ENCODE measurements around the gene CD244.
"Not testable (repeated sequence)": the region's sequence is repeated elsewhere in the genome, so short reads cannot be mapped to it uniquely, and the experiment has no call there.

Gene CD244

GRCh38 chr1:160808289-160808688, 54.4 kb downstream of the CD244 start:
- no peak for DNase-seq

DNA sequence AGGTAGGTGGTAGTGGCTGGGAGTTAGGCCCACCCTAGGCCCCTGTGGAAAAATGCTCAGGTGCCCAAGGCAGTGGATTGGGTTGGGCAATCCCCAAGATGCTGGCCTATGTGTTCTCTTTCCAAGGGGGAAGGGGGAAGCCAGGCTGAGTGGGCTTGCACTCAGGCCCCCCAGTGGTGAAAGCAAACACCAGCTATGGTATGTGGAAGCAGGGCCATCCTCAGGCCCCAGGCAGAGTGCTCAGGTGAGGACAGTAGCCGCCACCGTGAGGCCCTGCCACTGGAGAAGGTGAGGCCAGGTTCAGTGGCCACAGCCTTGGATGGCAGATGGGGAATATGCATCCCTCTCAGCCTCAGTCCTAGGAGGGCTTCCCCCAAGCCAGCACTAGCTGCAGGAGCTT, 54.9 kb downstream of the CD244 start:
- DNase-seq: no peak

DNA sequence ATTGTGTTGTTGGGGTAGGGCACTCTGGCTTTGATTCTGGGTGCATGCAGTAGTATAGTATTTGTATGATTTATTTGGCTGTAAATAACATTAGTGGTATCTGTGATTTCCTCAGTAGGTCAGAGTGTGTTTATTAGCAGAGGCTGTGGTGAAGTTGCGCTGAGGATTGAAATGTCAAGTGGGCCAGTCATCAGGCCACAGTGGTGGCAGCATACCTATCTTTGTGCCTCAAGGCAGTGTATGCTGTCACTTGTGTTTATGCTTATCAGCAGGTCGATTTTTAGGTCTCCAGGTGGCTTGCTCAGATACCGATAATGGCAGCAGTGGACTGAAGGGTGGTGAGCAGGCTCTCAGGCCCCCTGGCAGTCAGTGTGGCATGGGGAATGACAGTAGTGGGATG, 55.4 kb downstream of the CD244 start:
- DNase-seq: no peak

GRCh38 chr1:160806784-160807183, 55.9 kb downstream of the CD244 start:
- DNase-seq: no peak

DNA sequence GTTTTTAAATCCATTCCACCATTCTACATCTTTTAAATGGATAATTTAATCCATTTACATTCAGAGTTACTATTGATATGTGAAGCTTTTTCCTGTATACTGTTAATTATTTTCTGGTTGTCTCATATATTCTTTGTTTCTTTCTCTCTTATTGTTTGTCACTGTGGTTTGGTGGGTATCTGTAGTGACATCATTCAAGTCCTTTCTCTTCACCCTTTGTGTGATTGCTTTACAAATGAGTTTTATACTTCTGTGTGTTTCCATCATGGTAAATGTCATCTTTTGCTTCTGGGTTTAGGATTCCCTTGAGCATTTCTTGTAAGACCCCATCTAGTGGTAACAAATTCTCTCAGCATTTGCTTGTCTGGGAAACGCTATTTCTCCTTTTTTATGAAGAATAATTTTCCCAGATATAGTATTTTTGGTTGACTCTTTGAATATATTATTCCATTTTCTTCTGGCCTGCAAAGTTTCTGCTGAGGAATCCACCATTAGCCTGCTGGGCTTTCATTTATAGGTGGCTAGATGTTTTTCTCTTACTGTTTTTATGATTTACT, 56.5 kb downstream of the CD244 start:
- DNase-seq: peak; percentile 6 to 22

DNA sequence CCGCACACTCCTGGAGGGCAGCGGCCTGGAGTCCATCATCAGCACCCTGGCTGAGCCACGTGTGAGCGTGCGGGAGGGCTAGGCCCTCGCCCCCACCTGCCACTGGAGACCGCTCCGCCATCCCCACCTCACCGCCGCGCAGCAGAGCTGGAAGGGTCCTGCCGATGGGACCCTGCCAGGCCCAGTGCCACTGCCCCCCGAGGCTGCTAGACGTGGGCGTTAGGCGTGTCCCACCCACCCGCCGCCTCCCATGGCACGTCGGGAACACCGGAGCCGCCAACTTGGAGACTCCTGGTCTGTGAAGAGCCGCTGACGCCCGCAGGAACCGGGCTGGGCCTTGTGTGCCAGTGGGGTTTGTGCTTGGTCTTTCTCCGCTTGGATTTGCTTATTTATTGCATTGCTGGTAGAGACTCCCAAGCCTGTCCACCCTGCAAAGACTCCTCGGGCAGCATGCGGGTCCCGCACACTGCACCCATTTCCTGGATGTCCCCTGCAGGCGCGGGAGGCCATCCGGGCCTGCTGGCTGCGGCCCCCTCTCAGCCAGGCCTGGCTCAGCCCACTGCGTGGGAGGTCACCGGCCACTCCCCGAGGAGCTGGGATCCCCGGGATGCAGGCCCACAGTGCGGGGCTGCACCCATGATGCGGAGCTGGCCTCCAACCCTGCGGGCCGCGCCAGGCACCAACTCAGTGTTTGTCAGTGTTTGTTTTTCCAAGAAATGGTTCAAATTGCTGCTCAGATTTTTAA, 60.7 kb downstream of the CD244 start:
- DNase-seq: no peak

DNA sequence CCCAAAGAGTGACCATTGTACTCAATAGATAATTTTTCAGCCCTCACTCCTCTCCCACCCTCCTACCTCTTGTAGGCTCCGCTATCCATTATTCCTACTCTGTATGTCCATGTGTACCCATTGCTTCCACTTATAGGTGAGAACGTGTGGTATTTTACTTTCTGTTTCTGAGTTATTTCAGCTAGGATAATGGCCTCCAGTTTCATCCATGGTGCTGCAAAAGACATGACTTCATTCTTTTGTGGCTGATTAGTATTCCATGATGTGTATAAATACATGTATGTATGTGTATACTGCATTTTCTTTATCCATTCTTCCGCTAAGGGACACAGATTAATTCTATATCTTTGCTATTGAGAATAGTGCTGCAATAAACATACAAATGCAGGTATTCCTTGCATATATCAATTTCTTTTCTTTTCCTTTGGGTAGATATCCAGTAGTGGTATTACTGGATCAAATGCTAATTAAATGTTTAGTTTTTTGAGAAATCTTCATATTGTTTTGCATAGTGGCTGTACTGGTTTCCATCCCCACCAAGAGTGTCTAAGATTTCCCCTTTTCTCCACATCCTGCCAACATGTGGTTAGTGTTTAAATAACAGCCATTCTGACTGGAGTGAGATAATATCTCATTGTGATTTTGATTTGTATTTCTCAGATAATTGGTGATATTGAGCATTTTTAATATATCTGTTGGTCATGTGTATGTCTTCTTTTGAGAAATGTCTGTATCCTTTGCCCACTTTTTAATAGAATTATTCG, 61.9 kb downstream of the CD244 start:
- peak; percentile 46 to 50 for DNase-seq

- no peak for DNase-seq
Observed at GRCh38 chr1:160800142-160800541, 62.5 kb downstream of the CD244 start.

DNA sequence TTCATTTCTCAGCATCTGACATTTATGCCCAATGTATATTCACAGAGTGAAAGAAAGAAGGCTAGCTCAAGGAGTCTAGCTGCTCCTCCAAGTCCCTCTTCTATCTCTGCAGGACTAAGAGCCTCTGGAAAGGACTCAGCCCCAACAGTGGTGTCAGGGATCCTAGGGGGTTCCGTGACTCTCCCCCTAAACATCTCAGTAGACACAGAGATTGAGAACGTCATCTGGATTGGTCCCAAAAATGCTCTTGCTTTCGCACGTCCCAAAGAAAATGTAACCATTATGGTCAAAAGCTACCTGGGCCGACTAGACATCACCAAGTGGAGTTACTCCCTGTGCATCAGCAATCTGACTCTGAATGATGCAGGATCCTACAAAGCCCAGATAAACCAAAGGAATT, 63.0 kb downstream of the CD244 start:
- DNase-seq: no peak

- no peak for DNase-seq
Observed at GRCh38 chr1:160798439-160798838, 64.2 kb downstream of the CD244 start.

- DNase-seq: peak in 1 of 2 experiments; percentile 9
Observed at GRCh38 chr1:160797861-160798273, 64.8 kb downstream of the CD244 start.

DNA sequence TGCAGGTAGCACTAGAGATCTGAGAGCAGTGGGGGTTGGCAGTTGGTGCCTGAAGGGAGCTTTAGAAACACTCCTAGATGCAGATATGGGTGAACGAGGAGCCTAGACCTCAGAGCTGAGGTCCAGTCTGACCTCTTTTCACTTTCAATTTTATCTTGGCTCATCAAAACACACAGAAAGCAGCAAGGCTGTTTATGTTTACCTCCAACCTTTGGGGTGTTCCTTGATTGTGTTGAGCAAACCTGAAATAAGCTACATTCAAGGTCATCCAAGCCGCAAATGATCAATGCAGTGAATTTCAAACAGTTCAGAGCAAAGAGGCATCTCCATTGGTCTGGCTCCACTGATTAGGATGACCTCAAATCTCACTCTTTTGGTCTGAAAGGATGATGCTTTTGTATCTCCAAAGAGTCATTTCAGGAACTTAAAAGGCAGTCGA, 65.4 kb downstream of the CD244 start:
- no peak for DNase-seq

GRCh38 chr1:160795951-160796383, 66.7 kb downstream of the CD244 start, which contains the start of gene LY9:
Gene LY9 (plus strand): TSS chr1:160796174. CDS start chr1:160796188, 14 bp downstream.
- peak; percentile 91 for DNase-seq

DNA sequence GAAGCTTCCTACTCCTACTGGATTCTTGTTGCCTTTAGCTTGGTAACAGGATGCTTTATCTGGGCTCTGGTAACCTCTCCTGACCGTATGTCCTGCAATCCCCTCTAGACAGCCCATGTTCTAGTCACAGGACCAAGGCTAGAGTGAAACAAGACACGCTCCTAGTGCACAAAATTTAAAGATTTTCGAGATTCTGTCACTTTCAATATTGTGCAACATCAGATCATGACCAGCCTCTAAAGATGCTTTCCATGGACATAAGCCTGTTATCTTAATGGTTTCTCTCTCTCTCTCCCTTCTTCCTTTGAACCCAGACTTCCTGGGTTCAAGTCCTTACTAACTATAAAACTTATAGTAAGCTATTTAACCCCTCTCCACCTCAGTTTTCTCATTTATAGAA, 68.3 kb downstream of the CD244 start:
- no peak for DNase-seq

- no peak for DNase-seq
Observed at GRCh38 chr1:160789702-160790611, 72.7 kb downstream of the CD244 start.

DNA sequence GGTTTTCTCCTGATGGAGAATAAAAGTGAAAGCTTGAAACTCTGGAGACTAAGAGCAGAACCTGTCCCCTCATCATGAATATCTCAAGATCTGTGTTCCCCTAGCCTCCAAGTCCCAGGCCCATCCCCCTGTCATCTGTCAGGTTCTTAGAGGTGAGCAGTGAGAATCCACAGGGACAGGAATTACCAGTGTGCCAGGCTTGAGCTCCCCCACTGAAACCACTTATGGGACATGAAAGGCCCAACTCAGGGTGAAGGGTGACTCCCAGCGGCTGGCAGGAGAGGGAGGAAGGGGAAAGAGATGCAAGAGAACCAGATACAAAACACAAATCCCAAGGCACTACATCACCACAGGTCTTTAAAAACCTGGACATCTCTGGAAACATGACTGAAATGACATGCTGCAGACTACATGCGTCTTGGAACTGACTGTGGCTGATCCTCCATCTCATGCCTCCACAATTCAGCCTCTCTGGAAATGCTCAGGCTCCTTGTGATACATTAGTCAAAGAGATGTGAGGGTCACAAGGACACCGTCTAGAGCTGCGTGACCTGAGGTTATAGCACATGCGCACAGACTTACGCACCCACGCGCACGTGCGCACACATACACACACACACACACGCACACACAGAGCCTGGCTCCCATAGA, 73.5 kb downstream of the CD244 start:
- no peak for DNase-seq

GRCh38 chr1:160782988-160783765, 79.5 kb downstream of the CD244 start:
- DNase-seq: not testable (repeated sequence)

DNA sequence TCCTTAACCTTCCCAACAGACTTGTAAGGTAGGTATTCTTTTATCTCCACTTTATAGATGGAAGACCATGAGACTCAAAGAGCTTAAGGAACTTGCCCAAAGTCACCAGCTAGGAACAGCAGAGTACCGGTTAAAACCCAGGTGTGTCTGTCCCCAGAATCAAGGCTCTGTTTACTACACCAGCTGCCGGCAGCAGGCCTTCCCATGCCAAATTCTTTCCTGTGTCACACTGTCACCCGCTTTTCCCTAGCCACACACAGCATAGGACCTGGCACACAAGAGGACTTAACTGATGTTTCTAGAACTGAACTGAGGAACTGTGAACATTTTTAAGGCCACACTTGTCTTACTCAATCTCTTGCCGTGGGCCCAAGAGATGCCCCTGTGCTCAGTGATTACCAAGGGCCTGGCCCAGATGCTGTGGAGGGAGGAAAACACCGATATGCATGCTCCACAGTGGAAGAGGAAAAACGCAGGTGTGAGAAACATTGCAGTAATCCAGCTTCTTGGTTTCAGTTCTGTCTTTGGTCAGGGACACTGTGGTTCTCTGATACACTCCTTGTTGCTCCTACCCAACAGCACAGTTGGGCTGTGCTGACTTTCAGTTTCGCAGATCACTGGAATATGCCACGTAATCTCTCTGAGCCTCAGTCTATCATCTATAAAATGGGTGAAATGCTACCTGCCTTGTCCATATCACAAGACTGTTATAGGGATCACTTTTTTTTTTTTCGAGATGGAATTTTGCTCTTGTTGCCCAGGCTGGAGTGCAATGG, 80.6 kb downstream of the CD244 start:
- DNase-seq: no peak

DNA sequence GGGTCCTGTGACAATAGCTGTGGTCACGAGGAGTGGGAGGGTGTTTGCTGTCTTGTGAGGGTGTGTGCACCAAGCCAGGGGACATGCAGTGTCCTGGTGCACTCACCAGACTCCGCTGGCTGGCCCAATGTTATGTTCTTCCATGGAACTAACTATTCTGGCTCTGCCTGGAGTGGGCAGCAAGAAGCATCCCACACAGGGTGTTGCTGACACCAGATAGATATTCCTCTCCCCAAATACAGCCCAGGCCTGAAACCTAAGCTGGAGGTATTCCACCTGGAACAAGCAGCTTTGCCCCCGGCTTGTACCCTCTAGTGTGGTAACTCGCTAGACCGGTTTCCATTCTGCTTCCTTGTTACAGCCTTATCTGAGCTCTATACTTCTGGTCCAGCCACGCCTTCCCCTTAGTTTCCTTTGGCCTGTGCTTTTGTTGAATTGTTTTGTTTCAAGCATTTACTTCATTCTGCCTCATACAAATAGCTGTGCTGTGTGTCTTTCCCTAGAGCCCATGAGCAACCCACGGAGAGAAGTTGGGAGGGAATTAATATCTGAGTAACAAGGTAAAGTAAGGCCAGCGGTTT, 81.4 kb downstream of the CD244 start:
- no peak for DNase-seq

GRCh38 chr1:160780398-160780755, 82.3 kb downstream of the CD244 start:
- DNase-seq: no peak
